Measurements from ENCODE around the gene RASA4B. TPM values are rescaled to one million over a fixed set of nuclear protein-coding genes. Genes with fewer than 3 reads are reported as not detected.
"Not testable (repeated sequence)": the region's sequence is repeated elsewhere in the genome, so short reads cannot be mapped to it uniquely, and the experiment has no call there.

Gene RASA4B
- total and polyA plus RNA-seq, 2 of the 4 experiments (the other 2 are of a cell fraction): 1.8 to 7.7 TPM

DNA sequence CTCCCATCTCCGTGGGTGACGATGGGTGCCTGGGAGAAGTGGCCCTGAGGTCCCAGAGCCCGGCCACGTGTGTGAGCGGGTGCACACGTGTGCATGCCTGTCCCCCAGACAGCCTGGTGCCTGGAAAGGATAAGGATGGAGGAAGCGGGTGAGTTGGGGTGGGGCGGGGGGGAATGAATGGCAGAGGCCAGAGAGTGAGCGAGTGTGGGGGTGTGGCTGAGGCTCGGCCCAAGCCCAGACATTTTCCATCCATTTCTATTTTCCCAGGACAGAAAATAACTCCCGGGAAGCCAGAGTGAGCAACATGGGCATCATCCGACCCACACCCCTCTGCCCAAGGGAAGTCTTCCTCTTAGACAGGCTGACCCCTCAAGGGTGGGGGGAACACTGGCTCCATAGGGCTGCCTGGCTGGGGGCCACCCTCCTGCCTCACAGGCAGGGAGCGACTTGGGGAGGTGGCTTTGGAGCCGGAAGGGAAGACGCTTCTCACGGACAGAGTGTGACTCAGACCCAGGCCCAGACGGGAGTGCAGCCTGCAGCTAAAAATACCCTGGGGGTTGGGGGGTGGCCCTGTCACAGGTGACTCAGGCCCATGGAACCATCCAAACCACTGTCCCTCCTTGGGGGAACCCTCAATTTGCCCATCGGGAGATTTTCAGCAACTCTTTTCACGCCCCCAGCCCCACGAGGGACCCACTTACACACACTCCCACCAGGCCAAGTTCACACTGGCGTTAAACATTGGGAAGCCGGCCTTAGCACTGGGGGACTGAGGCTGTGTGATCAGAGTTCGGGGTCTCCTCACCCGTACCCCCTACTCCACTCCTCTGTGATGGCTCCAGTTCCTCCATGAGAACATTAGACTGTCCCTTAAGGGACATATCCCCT lies 12.0 kb downstream of the RASA4B start:
- BruUV-seq (replicated peaks); in situ Hi-C loops (cut with MboI; ENCODE audit: low sequenced_read_pairs); H2AK5ac ChIP-seq (ENCODE audit: low read depth, low read length); DNase-seq; H3K18ac ChIP-seq (ENCODE audit: low read depth, low read length); H3K4me2 ChIP-seq (ENCODE audit: low read depth, low read length); H3K9me3 ChIP-seq (ENCODE audit: control insufficient read depth, insufficient read depth, low read length); H3K4me3 ChIP-seq (ENCODE audit: insufficient read depth, low read depth, low read length); H4K91ac ChIP-seq (ENCODE audit: insufficient read depth, low read depth, low read length); H2BK5ac ChIP-seq (ENCODE audit: low read depth, low read length, poor library complexity, severe bottlenecking); POLR2A ChIA-PET (ENCODE audit: unreplicated experiment); H3K56ac ChIP-seq (ENCODE audit: extremely low read depth, insufficient read depth, low read length); H3K23ac ChIP-seq (ENCODE audit: low read depth, low read length); CTCF ChIA-PET; H2BK20ac ChIP-seq (ENCODE audit: low read depth, low read length); H3K27me3 ChIP-seq (ENCODE audit: control insufficient read depth, insufficient read depth, low read length); H2AFZ ChIP-seq (replicated peaks; ENCODE audit: low read length, poor library complexity); H4K5ac ChIP-seq (ENCODE audit: low read depth, low read length); H3K4me1 ChIP-seq (ENCODE audit: control insufficient read depth, insufficient read depth, low read length); H3K9ac ChIP-seq (ENCODE audit: low read depth, low read length); intact Hi-C loops (cut with micrococcal nuclease); H3K14ac ChIP-seq (replicated peaks; ENCODE audit: low read depth, low read length); H2BK15ac ChIP-seq (ENCODE audit: low read depth, low read length); H3K36me3 ChIP-seq (ENCODE audit: control insufficient read depth, insufficient read depth, low read length); H2AK9ac ChIP-seq (replicated peaks; ENCODE audit: low read depth, low read length, poor library complexity); H3K9me1 ChIP-seq (ENCODE audit: insufficient read depth, low read length); H3K79me1 ChIP-seq (ENCODE audit: low read depth in 1 of 2, low read length in 2 of 2); dilution Hi-C loops (cut with HindIII; ENCODE audit: low sequenced_read_pairs, unreplicated experiment); H4K20me1 ChIP-seq (ENCODE audit: insufficient read depth, low read length): not testable (repeated sequence)
- Histone ChIP-seq H3K4ac (ENCODE audit: low read depth, low read length) (peak overlapping the region; percentile 56), H2BK120ac (ENCODE audit: low read depth, low read length) (peak overlapping the region; percentile 60; the same call in 1 of the 2 replicates), H3K27ac (ENCODE audit: insufficient read depth, low read length) (peak overlapping the region; percentile 35; the same call in 1 of the 2 replicates), H4K8ac (ENCODE audit: low read depth in 2 of 2, low read length in 2 of 2) (peak overlapping the region in 1 of 2 experiments; percentile 60; a peak in 1 of 4 replicates)
- peak; percentile 95 for ATAC-seq (ENCODE audit: low read depth)
- WGBS, 2 experiments (ENCODE audit: extremely low coverage in 2 of 2, insufficient read length in 1 of 2): no CpG with 5 or more reads among the region's 24 CpGs

GRCh38 chr7:102503141-102503540 lies 14.4 kb downstream of the RASA4B start:
- H3K27ac ChIP-seq (ENCODE audit: insufficient read depth, low read length); H3K4me2 ChIP-seq (ENCODE audit: low read depth, low read length); H3K56ac ChIP-seq (ENCODE audit: extremely low read depth, insufficient read depth, low read length); H3K9ac ChIP-seq (ENCODE audit: low read depth, low read length); H4K5ac ChIP-seq (ENCODE audit: low read depth, low read length); H2AK9ac ChIP-seq (replicated peaks; ENCODE audit: low read depth, low read length, poor library complexity); H3K36me3 ChIP-seq (ENCODE audit: control insufficient read depth, insufficient read depth, low read length); H2BK5ac ChIP-seq (ENCODE audit: low read depth, low read length, poor library complexity, severe bottlenecking); H4K8ac ChIP-seq (ENCODE audit: low read depth in 2 of 2, low read length in 2 of 2); intact Hi-C loops (cut with micrococcal nuclease); H3K23ac ChIP-seq (ENCODE audit: low read depth, low read length); H3K4me1 ChIP-seq (ENCODE audit: control insufficient read depth, insufficient read depth, low read length); H4K20me1 ChIP-seq (ENCODE audit: insufficient read depth, low read length); dilution Hi-C loops (cut with HindIII; ENCODE audit: low sequenced_read_pairs, unreplicated experiment); H3K4me3 ChIP-seq (ENCODE audit: insufficient read depth, low read depth, low read length); H2BK20ac ChIP-seq (ENCODE audit: low read depth, low read length); H2BK15ac ChIP-seq (ENCODE audit: low read depth, low read length); BruUV-seq (replicated peaks); H3K9me3 ChIP-seq (ENCODE audit: control insufficient read depth, insufficient read depth, low read length); H4K91ac ChIP-seq (ENCODE audit: insufficient read depth, low read depth, low read length); H2BK120ac ChIP-seq (ENCODE audit: low read depth, low read length); in situ Hi-C loops (cut with MboI; ENCODE audit: low sequenced_read_pairs); H2AK5ac ChIP-seq (ENCODE audit: low read depth, low read length); CTCF ChIA-PET; H3K79me1 ChIP-seq (ENCODE audit: low read depth in 1 of 2, low read length in 2 of 2); DNase-seq; H3K9me1 ChIP-seq (ENCODE audit: insufficient read depth, low read length); POLR2A ChIA-PET (ENCODE audit: unreplicated experiment); H3K18ac ChIP-seq (ENCODE audit: low read depth, low read length); H3K4ac ChIP-seq (ENCODE audit: low read depth, low read length); ATAC-seq (ENCODE audit: low read depth); H3K27me3 ChIP-seq (ENCODE audit: control insufficient read depth, insufficient read depth, low read length); H3K14ac ChIP-seq (replicated peaks; ENCODE audit: low read depth, low read length); H2AFZ ChIP-seq (replicated peaks; ENCODE audit: low read length, poor library complexity): not testable (repeated sequence)
- no CpG with 5 or more reads among the region's 12 CpGs for WGBS, 2 experiments (ENCODE audit: extremely low coverage in 2 of 2, insufficient read length in 1 of 2)
